NCI-H345 treated with DMSO at 0.1 percent for 48 hours (cell line): ENCODE measurements around the gene AMN.

Experiments
- DNase-seq: peaks from one replicate; lab custom pipeline; 2025; ENCODE audit not compliant: unreplicated experiment; lab: John Stamatoyannopoulos, UW

The AMN gene

DNA sequence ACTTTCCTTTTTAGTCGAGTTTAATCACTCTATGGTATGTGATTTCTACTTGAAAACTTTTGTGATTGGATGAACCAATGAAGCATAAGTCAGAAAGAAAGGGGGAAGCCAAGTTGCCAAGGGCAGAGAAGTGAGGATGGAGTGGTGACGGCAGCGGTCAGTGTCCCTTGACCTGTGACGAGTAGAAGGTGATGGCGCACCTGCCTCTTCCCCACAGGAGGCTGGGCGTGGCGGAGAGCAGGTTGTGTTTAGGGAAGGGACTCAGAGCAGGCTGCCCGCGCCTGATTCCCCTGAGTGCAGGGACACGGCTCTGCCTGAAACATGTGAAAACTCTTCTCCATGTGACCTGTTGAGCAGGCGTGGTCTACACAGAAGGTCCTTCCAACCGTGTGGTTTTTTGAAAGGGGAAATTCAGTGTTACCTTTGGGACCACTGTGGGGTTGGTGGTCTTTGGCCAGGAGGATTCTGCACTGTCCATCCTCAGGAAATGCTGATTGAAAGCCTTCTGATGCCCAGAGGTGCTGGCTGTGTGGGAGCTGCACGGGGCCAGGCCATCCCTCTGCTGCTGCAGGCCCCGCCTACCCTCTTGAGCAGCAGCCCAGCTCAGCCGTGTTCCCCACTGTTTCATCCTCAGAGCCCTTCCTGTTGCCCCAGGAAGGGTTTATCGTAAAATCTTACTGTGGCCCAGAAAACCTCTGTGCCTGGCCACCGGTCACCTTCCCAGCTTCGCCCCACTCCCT is 23.5 kb upstream of the AMN start:
- no peak for DNase-seq

DNA sequence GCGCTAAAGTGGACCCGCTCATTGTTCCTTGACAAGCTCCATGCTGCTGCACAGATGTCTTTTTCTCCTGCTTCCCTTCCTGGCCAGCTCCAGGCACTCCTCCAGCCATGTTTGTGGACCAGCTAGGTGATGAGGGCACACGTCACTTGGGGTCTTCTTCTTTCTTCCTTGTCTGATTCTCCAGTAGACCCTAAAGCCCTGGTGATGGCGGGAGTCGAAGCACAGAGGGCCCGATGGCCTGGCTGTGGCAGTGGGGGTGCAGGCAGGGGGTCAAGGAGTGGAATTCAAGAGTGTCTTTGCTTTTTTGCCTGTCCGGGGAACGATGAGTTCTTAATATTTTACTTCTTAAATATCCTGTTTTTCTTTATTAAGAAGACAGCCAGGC is 23.0 kb upstream of the AMN start:
- DNase-seq = no peak

DNA sequence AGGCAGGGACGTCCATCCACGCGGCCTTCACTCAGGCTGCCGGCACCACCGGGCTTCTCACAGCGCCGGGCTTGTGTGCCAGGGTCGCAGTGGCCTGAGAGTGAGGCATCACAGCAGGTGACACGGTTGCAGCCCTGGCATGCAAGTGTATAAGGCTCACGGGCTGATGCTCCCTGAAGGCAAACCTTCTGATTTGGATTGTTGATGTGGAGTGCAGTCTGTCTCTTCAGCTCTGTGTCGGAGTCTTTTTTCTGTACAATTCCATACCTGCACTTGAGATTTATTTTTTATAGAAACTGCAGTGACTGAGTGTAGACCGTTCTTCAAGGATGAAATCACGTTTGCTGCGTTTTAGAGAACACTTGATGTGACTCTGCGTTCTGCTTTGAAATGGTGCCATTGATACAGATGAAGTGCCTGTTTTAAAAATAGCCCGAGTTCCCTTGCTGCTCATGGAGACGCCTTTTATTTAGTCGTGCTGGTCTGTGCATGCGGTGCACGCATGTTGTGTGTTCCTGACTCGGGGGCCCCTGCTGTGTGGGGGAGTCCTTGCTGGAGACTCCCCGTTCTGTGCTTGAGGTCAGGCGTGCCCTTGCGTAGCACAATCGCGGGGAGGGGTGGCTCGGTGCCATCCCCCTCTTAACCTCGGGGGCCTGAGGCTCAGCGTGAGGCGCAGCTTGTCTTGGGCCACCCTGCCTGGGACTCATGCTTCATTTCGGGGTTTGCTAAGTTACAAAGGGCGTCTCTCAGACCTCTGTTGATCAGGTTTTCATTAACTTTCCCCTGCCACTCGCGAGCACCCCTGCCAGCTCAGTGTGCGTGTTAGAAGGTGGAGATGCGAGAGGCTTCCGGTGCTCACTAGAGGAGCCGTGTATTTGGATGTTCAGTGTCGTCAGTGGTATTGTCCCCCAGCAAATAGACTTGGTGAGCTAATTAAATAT is 21.6 kb upstream of the AMN start:
- DNase-seq = no peak

GRCh38 chr14:102901633-102902032 is 20.8 kb upstream of the AMN start:
- no peak for DNase-seq

DNA sequence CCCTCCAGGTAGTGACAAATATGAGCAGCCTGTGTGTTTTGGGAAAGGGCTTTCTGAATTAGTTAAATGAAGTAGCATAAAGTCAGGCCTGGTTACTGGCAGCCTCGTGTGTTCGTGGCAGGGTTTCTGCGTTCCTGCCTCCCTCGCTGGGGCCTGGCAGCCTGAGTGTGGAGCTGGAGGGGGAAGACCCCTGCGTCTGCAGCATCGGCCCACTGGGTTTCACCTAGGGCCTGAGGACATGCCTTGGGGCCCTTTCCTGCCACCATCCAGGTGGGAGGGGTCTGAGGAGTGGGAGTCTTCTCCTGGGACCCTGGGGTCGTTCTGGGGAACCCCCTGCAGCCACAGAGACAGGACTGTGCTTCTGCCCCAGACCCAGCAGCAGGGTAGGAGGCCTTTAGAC is 20.4 kb upstream of the AMN start:
- DNase-seq = no peak

DNA sequence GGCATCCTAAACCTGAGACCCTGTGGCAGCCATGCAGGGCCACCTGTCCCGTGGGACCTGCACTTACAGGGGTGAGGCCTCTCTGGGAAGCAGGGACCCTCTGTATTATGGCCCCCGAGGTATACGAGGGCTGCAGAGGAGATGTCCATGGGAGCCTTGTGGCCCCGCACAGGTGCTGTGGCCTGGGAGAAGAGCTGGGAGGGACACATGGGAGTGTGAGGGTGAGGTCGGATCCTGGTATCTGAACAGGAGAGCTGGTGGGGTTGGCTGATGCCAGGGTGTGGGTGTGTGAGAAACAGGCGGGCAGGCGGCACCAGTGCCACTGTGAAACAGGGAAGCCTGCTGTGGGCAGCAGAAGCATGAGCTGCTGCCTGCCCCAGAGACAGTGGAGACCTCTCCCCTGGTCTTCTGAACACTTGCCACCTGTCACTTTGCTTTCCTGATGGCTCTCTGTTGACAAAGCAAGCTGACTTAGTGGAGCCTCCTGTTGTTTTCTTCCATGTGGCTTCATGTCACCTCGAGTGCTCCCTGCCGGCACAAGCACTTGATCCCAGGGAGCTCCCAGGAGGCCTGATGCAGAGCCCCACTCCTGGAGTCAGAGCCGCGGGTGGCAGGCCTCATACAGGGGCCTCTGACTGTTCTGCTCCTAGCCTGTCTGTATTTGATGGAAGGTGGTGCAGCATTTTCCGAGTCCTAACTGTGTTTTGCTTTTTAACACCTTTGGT is 19.8 kb upstream of the AMN start:
- DNase-seq = peak; percentile 67

GRCh38 chr14:102903248-102903888 is 19.1 kb upstream of the AMN start:
- no peak for DNase-seq

DNA sequence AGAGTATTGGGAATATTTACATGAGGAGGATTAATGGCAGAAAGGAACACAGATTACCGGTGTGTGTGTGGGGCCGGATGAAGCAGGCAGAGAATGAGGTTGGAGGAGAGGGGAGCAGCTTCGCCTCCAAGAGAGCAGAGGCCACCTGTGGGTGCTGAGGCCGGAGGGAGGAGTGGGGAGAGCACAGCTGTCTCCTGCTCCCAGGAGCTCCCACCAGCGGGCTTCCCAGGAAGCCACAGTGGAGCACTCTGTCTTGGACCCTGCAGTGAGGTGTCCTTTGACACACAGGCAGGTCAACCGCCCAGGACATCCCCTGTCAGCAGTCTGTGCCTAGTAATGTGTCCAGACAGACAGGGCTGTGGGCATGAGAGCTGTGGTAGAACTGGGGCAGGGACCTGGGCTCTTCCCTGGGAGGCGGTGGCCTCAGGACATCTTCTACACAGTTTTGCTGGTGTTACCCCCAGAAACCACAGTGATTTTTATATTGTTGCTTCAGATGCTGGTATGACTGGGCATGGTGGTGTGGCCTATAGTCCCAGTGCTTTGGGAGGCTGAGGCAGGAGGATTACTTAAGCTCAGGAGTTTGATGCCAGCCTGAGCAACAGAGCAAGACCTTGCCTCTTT is 18.5 kb upstream of the AMN start:
- no peak for DNase-seq

GRCh38 chr14:102905116-102906108 is 17.1 kb upstream of the AMN start:
- DNase-seq = no peak

DNA sequence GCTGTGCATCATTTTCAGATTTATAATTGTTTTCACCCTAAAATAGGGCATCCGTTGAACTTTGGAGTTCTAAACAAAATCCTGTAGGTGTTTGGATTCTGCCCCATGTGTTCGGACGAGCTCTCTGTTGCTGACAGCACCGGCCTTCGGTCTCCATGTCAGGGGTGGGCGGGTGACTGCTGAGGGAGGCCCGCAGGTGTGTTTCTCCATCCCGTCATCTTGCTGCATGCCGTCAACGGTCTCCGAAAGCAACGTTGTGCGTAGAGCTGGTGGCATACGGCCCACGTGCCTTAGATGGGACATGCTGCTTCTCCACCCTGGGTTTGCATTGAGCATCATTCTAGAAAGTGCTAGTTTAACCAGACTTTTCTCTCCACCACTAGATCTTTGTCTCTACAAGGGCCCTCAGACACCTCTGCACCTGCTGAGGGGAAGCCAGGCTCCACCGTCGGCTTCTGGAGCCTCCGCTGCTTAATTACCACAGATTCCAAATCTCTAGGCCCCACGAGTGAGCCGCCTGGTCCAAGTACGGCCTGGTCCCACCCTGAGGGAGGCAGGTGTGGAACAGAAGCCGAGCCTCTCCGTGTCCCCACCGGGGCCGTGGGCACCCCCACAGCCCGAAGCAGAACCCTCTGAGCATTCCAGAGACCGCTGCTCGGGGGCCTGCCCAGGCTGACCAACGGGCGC is 15.7 kb upstream of the AMN start:
- no peak for DNase-seq

DNA sequence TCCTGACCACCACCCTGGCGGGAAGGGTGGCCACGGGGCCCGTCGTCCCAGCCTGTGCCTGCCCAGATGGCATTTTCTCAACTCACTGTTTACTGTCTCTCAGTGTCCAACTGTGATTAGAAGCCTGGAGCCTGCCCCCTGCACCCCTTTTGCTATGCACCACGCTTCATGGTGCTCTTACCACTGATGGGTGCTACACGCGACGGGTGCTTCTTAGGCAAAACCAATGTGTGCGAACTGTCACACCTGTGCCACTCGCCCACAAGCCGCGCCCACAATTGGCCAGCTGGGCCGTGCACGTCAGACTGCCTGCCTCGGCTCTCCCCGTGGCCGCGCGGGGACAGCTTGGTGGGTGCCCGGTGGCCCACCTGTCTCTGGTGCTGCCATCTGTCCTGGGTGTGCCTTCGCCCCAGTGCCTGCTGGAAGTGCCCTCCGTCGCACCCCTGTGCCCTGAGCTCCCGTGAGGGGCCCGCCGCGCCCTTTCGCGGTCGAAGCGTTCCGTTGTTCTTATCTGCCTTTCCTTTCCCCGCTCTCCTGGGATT is 15.1 kb upstream of the AMN start:
- no peak for DNase-seq

DNA sequence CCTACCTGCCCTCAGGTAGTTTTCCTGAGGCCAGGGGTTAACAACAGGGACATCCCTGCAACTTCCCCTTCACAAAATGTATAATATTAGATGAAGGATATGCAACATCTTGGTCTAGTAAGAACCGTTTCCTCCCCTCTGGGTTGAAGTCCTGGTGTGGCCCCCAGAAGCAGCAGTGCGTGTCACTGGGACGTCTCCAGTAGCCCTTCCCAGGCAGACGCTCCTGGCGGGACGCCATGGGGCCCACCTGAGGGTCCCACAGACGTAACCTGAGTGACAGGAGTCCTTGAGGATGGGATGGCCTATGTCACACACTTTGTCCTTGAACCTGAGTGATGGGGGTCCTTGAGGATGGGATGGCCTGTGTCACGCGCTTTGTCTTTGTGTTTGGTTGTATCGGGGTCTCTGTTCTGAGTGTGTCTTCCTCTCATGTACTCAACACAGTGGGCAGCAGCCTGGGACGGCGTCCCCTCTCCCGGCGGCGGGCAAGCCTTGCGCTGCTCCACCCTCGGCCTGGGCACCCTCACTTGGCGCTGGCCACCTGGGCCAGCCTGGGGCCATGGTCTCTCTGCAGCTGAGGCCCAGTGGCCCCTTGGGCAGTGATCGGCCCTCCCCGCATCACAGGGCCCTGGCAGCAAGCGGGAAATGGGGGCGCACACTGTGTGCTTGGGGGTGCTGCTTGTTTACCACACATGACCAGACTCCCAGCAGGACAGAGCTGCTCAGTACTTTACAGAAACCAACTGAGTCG is 14.3 kb upstream of the AMN start:
- DNase-seq = no peak

GRCh38 chr14:102908766-102909455 is 13.6 kb upstream of the AMN start:
- DNase-seq = no peak

DNA sequence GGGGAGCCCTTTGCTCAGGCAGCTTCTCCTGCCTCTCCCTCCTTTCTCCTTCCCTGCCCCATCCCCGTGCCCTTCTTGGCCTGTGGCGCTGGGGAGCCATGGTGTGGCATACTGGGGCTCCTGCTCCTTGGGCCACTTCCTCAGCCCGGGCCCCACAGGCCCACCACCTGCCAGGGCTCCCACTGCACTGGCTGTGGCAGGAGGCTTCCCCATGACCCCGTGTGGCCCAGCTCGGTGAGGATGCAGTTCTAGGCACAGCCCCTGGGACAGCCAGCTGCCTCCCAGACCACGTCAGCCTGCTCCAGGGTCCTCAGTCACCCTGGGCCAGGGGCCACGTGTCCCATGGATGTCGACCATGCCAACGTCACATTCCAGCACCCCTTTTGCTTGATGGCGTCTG is 13.0 kb upstream of the AMN start:
- DNase-seq = no peak

GRCh38 chr14:102909911-102910310 is 12.6 kb upstream of the AMN start:
- no peak for DNase-seq

DNA sequence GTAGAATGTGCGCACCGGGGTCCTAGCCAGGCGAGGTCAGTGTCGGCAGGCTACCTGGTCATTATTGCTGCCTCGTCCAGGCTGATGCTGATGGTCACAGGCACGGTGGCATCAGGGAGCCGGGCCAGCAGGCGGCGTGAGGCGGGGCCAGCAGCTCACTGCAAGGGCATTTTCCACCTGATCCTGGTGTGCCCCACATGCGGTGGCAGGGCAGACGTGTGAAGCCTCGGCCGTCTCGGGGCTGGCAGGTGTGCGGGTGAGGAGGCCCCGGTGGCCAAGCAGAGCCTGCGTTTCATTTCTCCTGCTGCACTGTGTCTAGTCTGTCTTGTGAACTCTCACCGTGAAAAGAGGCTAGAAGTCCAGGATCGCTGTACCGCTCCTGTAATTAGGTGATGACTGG is 12.0 kb upstream of the AMN start:
- no peak for DNase-seq

- DNase-seq = no peak
These were observed 10.9 kb upstream of the AMN start for GRCh38 chr14:102911541-102911951.
